Endothelial cell of umbilical vein (primary cell): Measurements from ENCODE around the gene SRPK2. TPM values are rescaled to one million over a fixed set of nuclear protein-coding genes. Genes with fewer than 3 reads are reported as not detected.
"Not testable (repeated sequence)": the region's sequence is repeated elsewhere in the genome, so short reads cannot be mapped to it uniquely, and the experiment has no call there.

Experiments used
- BruUV-seq: library from RNA; stranded (reverse); fragments of 400-500 nt; replicated peaks from 2 replicates; lab custom pipeline; 2021; lab: Mats Ljungman, UMichigan
- CTCF ChIA-PET: fragments of 300-600, 350-600 bp; sonication (Branson Sonifier 250); formaldehyde crosslinking; loops from one replicate; lab custom pipeline; 2021; ENCODE audit warnings: antibody characterized with exemption, inconsistent platforms; lab: Charles Lee
- POLR2A ChIA-PET: fragments of 300-600, 350-600 bp; sonication (Branson Sonifier 250); formaldehyde crosslinking; loops from one replicate; lab custom pipeline; 2021; ENCODE audit warnings: antibody characterized with exemption, inconsistent platforms; lab: Charles Lee
- DNase-seq: peaks from one replicate; pipeline ENCODE4 v3.0.0-alpha.2; 2011; ENCODE audit warnings: low read depth, low spot score
- FAIRE-seq: peaks from 2 replicates; lab custom pipeline; 2011; peaks lifted over from hg19 to GRCh38; lab: Jason Lieb, UNC
- H2AFZ ChIP-seq: 2 replicates; pipeline ENCODE4 v1.6.0; 2012; ENCODE audit warnings: low read depth, low read length, control low read depth, inconsistent platforms
- H3K27ac ChIP-seq: 2 replicates; pipeline ENCODE4 v1.5.1; 2011; ENCODE audit warnings: low read depth, mild to moderate bottlenecking, control low read depth, low read length, moderate library complexity; ENCODE audit not compliant: insufficient read depth
- H3K27me3 ChIP-seq, 2 experiments: 2 replicates each; pipeline versions ENCODE4 v1.6.0 to v1.6.1; 2011; ENCODE audit warnings: low read length in 2 of 2, mixed read lengths in 1 of 2; ENCODE audit not compliant: control insufficient read depth in 2 of 2, insufficient read depth in 2 of 2
- H3K36me3 ChIP-seq, 2 experiments: 2 replicates in 1 of 2; 3 replicates in 1 of 2; pipeline ENCODE4 v1.5.1; 2011; ENCODE audit warnings: low read length in 2 of 2, mild to moderate bottlenecking in 1 of 2, moderate library complexity in 1 of 2; ENCODE audit not compliant: control insufficient read depth in 2 of 2, insufficient read depth in 2 of 2; ENCODE audit errors: extremely low read depth in 1 of 2
- H3K4me1 ChIP-seq: 3 replicates; pipeline ENCODE4 v1.5.1; 2011; ENCODE audit warnings: mild to moderate bottlenecking, low read length; ENCODE audit not compliant: control insufficient read depth, insufficient read depth; ENCODE audit errors: extremely low read depth
- H3K4me2 ChIP-seq: 2 replicates; pipeline ENCODE4 v1.6.1; 2011; ENCODE audit warnings: low read length, control low read depth, mixed read lengths; ENCODE audit not compliant: insufficient read depth
- H3K4me3 ChIP-seq, 3 experiments: fragments of 200-600 bp in 1 of 3; sonication (generic), shearing (Covaris generic) in 1 of 3; replicated peaks in 1 of 3; 2 replicates each; pipeline ENCODE4 v1.5.1; 2011 to 2016; ENCODE audit warnings: control low read depth in 3 of 3, low read length in 3 of 3, mild to moderate bottlenecking in 2 of 3, inconsistent platforms in 1 of 3, low read depth in 1 of 3, moderate library complexity in 1 of 3; ENCODE audit not compliant: insufficient read depth in 1 of 3
- H3K79me2 ChIP-seq: 2 replicates; pipeline ENCODE4 v1.6.0; 2012; ENCODE audit warnings: low read length, inconsistent platforms; ENCODE audit not compliant: control insufficient read depth, insufficient read depth
- H3K9ac ChIP-seq: replicated peaks from 2 replicates; pipeline ENCODE3; 2011; ENCODE audit warnings: low read length, control low read depth; ENCODE audit not compliant: insufficient read depth; ENCODE audit errors: extremely low read depth
- H3K9me1 ChIP-seq: replicated peaks from 3 replicates; pipeline ENCODE4 v1.6.0; 2011; ENCODE audit warnings: mild to moderate bottlenecking, low read length; ENCODE audit not compliant: control insufficient read depth, insufficient read depth; ENCODE audit errors: extremely low read depth
- H3K9me3 ChIP-seq: replicated peaks from 2 replicates; pipeline ENCODE4 v1.5.1; 2012; ENCODE audit warnings: low read length, inconsistent platforms; ENCODE audit not compliant: control insufficient read depth, insufficient read depth
- H4K20me1 ChIP-seq: replicated peaks from 2 replicates; pipeline ENCODE3; 2011; ENCODE audit warnings: mild to moderate bottlenecking, low read length; ENCODE audit not compliant: control insufficient read depth, insufficient read depth; ENCODE audit errors: extremely low read depth
- FOS ChIP-seq: IDR thresholded peaks from 2 replicates; pipeline ENCODE4 v1.6.1; 2011; ENCODE audit warnings: mild to moderate bottlenecking, low read length, moderate library complexity, borderline replicate concordance; ENCODE audit not compliant: insufficient read depth
- GATA2 ChIP-seq: IDR thresholded peaks from 2 replicates; pipeline ENCODE4 v1.7.0; 2011; ENCODE audit warnings: low read depth, mild to moderate bottlenecking, moderate library complexity, mixed read lengths, low read length; ENCODE audit not compliant: insufficient read length, insufficient read depth
- dilution Hi-C: fragments of 300-500 bp; cut with MboI; formaldehyde crosslinking; loops from one replicate; pipeline ENCODE4 v1.15.0; 2019; ENCODE audit warnings: low sequenced_read_pairs; ENCODE audit not compliant: extremely low pct_ligation_motif_present
- intact Hi-C: fragments of 100-400 bp; cut with micrococcal nuclease; formaldehyde crosslinking; loops from one replicate; pipeline ENCODE4 v1.10.0; 2022
- polyA plus RNA-seq, 4 experiments: library from polyadenylated mRNA; depleted of rRNA in 3 of 4; stranded (reverse) in 3 of 4; unstranded in 1 of 4; fragments of >200 nt; gene quantifications; 2 replicates each; pipeline versions ENCODE4 v1.2.1 to v1.2.3, GENCODE V29; 2011 to 2012; ENCODE audit warnings: missing spikeins in 1 of 4
- total RNA-seq: library from RNA; stranded (reverse); gene quantifications from 2 replicates; pipeline ENCODE4 v1.2.3, GENCODE V29; 2021
- TF ChIP-seq, protein P1 (sequence below), 2 donors: IDR thresholded peaks; 1 replicate in 1 of 2; 2 replicates in 1 of 2; pipeline ENCODE4 v1.5.1; 2011; ENCODE audit warnings: low read length in 2 of 2, mild to moderate bottlenecking in 2 of 2, moderate library complexity in 2 of 2, control low read depth in 1 of 2, inconsistent platforms in 1 of 2, low read depth in 1 of 2; ENCODE audit not compliant: insufficient read depth in 1 of 2; ENCODE audit errors: extremely low read depth in 1 of 2

Gene SRPK2
- total and polyA plus RNA-seq, 2 donors (not counting 3 experiments of a cell fraction or from before 2014, with no cell fraction given): 13.4 to 55.2 TPM

DNA sequence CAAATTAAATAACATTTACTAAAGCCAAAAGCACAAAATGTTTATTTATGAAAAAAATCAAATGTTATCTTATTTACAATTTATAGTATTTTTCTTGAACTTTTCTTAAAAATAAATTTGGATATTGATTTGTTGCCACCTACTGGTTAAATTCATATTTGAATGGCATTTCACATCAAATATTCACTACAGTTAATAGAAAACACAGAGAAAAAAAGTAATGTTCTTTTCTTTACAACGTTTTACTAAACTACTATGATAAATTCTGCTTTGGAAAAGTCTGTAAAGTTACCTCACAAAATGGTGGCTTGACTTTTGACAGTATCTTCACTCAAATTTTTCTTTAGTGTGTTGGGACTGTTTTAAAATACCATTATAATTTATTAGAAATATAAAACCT lies 52.7 kb downstream of the SRPK2 start:
- peaks cover 52% of the 10 kb centered on the region for H3K79me2 ChIP-seq
- peaks cover 8% of the 10 kb centered on the region for H4K20me1 ChIP-seq
- TF ChIP-seq, protein P1, sequence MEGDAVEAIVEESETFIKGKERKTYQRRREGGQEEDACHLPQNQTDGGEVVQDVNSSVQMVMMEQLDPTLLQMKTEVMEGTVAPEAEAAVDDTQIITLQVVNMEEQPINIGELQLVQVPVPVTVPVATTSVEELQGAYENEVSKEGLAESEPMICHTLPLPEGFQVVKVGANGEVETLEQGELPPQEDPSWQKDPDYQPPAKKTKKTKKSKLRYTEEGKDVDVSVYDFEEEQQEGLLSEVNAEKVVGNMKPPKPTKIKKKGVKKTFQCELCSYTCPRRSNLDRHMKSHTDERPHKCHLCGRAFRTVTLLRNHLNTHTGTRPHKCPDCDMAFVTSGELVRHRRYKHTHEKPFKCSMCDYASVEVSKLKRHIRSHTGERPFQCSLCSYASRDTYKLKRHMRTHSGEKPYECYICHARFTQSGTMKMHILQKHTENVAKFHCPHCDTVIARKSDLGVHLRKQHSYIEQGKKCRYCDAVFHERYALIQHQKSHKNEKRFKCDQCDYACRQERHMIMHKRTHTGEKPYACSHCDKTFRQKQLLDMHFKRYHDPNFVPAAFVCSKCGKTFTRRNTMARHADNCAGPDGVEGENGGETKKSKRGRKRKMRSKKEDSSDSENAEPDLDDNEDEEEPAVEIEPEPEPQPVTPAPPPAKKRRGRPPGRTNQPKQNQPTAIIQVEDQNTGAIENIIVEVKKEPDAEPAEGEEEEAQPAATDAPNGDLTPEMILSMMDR (IDR thresholded peaks at IDR 0.05; ENCODE audit: extremely low read depth in 1 of 2, insufficient read depth in 1 of 2, low read depth in 1 of 2, low read length in 2 of 2): peak in 1 of 2 donors; percentile 15
- no peak for TF ChIP-seq GATA2
- H3K9ac ChIP-seq: no peak overlapping the region
- H3K27me3 ChIP-seq: no peaks in the 10 kb centered on the region
- no peaks in the 10 kb centered on the region for H3K36me3 ChIP-seq
- H3K27ac ChIP-seq: no peak overlapping the region
- DNase-seq: peak; percentile 35
- ChIA-PET POLR2A (no interaction called here), CTCF (no interaction called here)
- BruUV-seq: no TSS peak
- no peaks in the 10 kb centered on the region for H3K9me3 ChIP-seq
- H2AFZ ChIP-seq: no peak overlapping the region
- H3K9me1 ChIP-seq: no peaks in the 10 kb centered on the region
- peaks cover 3% of the 10 kb centered on the region for H3K4me1 ChIP-seq
- intact Hi-C loops (loop anchor here (1.0 to 10.0 kb wide), 3 partner anchors 221 to 413 kb away; no protein-coding TSS in a partner anchor), dilution Hi-C loops (no loop called here)
- FAIRE-seq: no peak
- no peak overlapping the region for H3K4me3 ChIP-seq
- H3K4me2 ChIP-seq: no peak overlapping the region

DNA sequence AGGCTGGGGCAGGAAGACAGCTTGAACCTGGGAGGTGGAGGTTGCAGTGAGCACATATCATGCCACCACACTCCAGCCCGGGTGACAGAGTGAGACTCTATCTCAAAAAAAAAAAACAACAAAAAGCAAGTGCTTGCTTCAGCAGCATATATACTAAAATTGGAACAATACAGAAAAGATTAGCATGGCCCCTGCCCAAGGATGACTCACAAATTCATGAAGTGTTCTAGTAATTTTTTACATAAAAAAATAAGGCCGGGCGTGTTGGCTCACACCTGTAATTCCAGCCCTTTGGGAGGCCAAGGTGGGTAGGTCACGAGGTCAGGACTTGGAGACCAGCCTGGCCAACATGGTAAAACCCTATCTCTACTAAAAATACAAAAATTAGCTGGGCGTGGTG lies 56.1 kb downstream of the SRPK2 start:
- H3K4me1 ChIP-seq, FAIRE-seq: not testable (repeated sequence)

More for the DNA sequence above, 56.1 kb downstream of the SRPK2 start:
- H3K9me1 ChIP-seq, H3K27ac ChIP-seq, H3K27me3 ChIP-seq, H3K36me3 ChIP-seq, BruUV-seq, H4K20me1 ChIP-seq, H3K9ac ChIP-seq, H3K4me2 ChIP-seq, H3K9me3 ChIP-seq, POLR2A ChIA-PET, dilution Hi-C loops, H2AFZ ChIP-seq, H3K4me3 ChIP-seq: not testable (repeated sequence)
- CTCF ChIA-PET: interaction anchor here (1.2 kb wide), 1 partner anchor 98 kb away, joined by 3 read pairs; no protein-coding TSS in a partner anchor
- peaks cover 54% of the 10 kb centered on the region for H3K79me2 ChIP-seq
- TF ChIP-seq FOS: peak; percentile 37
- peak; percentile 66 for DNase-seq
- intact Hi-C loops: loop anchor here (5.0 to 10.0 kb wide), 3 partner anchors 180 to 348 kb away; no protein-coding TSS in a partner anchor
